WERI-Rb-1 (cell line): Measurements from ENCODE around the gene GOSR2.

ENCODE experiments used
- DNase-seq: peaks from one replicate; pipeline ENCODE4 v3.0.0-alpha.2; 2020
- H3K27ac ChIP-seq: fragments of 250-450 bp; sonication (Bioruptor Pico); 2 replicates; pipeline ENCODE4 v1.5.1; 2020; ENCODE audit warnings: mild to moderate bottlenecking, moderate library complexity
- H3K27me3 ChIP-seq: fragments of 250-450 bp; sonication (Bioruptor Pico); 2 replicates; pipeline ENCODE4 v1.5.1; 2021; ENCODE audit warnings: mild to moderate bottlenecking, low read depth, moderate library complexity; ENCODE audit not compliant: insufficient read depth, severe bottlenecking
- H3K36me3 ChIP-seq: fragments of 250-450 bp; sonication (Bioruptor Pico); 2 replicates; pipeline ENCODE4 v1.5.1; 2020; ENCODE audit warnings: mild to moderate bottlenecking, moderate library complexity
- H3K4me3 ChIP-seq: 2 replicates; pipeline ENCODE4 v1.5.1; 2011; ENCODE audit warnings: low read depth, mild to moderate bottlenecking, control low read depth, low read length
- H3K9me3 ChIP-seq: fragments of 250-450 bp; sonication (Bioruptor Pico); 2 replicates; pipeline ENCODE4 v1.5.1; 2021; ENCODE audit warnings: mild to moderate bottlenecking, moderate library complexity; ENCODE audit not compliant: severe bottlenecking
- TF ChIP-seq, protein P1 (sequence below): IDR thresholded peaks from 2 replicates; pipeline ENCODE4 v1.5.1; 2011; ENCODE audit warnings: low read depth, mild to moderate bottlenecking, control low read depth, inconsistent platforms, low read length

The GOSR2 gene

DNA sequence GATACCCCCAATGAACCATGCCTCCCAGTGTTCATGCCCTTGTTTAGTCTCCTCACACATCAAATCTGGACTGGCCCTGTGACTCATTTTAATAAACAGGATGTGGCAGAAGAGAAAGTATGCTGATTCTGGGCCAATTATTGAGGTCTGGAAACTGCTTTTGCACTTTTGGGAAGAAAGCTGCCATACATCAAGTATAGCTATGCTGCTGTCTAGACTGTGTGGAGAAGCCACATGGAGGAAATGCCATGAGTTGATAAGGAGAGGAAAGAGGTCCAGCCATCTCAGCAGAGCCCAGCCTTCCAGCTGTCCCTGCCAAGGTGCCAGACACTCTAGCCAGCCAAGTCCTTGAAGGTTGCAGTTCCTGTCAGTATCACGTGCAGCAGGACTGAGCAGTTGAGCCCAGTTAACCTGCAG, 39.4 kb downstream of the GOSR2 start:
- H3K27me3 ChIP-seq = no peaks in the 10 kb centered on the region
- peaks cover 9% of the 10 kb centered on the region for H3K36me3 ChIP-seq
- H3K9me3 ChIP-seq = no peaks in the 10 kb centered on the region
- TF ChIP-seq, protein P1, sequence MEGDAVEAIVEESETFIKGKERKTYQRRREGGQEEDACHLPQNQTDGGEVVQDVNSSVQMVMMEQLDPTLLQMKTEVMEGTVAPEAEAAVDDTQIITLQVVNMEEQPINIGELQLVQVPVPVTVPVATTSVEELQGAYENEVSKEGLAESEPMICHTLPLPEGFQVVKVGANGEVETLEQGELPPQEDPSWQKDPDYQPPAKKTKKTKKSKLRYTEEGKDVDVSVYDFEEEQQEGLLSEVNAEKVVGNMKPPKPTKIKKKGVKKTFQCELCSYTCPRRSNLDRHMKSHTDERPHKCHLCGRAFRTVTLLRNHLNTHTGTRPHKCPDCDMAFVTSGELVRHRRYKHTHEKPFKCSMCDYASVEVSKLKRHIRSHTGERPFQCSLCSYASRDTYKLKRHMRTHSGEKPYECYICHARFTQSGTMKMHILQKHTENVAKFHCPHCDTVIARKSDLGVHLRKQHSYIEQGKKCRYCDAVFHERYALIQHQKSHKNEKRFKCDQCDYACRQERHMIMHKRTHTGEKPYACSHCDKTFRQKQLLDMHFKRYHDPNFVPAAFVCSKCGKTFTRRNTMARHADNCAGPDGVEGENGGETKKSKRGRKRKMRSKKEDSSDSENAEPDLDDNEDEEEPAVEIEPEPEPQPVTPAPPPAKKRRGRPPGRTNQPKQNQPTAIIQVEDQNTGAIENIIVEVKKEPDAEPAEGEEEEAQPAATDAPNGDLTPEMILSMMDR = no peak
- DNase-seq = no peak
- no peak overlapping the region for H3K27ac ChIP-seq
- H3K4me3 ChIP-seq = no peak overlapping the region

DNA sequence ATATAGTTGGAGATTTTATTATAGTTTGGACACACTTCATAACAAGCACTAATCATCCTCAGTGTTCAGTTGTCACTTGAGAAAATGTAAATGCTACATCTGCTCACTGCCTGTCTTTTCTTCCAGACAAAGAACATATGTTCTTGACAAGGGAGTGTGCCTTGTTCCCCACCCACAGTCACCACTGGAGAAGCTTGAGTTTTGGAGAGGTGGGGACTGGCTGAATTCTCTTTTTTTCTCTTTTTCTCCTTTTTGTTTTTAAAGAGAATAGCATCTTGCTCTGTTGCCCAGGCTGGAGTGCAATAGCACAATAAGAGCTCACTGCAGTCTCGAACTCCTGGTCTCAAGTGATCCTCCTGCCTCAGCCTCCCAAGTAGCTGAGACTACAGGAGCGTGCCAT, 40.6 kb downstream of the GOSR2 start:
- no peak for DNase-seq
- H3K36me3 ChIP-seq = peaks cover 9% of the 10 kb centered on the region
- no peaks in the 10 kb centered on the region for H3K9me3 ChIP-seq
- H3K27ac ChIP-seq = no peak overlapping the region
- no peak overlapping the region for H3K4me3 ChIP-seq
- TF ChIP-seq, protein P1 = no peak
- no peaks in the 10 kb centered on the region for H3K27me3 ChIP-seq

DNA sequence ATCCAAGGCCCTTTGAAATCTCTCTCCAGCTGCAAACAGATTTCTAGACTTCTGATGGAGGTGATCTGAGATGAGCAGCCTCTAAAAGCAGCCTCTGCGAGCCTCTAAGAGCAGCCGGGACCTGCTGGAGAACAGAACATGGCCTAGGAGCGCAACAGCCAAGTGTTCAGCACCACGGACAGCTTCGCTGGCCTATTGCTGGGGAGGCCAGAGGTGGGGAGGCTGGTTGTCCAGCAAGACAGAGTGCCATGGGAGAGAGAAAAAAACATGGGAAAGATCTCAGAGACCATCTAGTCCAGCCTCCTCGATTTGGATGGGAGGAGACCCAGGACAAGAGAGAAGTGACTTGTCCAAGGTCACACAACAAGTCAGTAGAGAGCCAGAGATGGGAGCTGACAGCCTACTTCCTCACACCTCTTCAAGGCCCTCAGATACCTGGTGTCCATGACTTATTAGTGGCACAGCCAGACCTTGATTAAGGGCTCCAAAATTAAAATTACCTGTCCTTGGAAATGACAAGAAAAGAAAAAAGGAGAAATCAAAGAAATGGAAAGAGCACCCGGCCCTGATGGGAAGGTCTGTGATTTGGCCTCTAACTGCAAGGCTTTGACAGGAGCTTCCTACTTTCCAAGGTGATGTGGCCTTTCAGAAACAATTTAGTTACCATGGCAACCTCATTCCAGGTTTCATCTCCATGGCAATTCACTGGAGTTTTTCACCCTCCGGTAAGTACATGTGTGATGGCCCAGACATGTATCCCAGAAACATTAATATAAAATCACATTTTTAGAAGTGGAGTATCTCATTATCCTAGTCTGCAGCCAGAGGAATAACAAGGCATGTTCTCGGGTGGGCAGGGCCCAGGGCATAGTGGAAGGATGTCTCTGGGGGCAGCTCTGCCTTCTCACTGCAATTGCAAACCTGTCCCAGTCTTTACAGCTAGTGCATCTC, 41.6 kb downstream of the GOSR2 start:
- TF ChIP-seq, protein P1 = no peak
- Histone ChIP-seq H3K27me3 (no peaks in the 10 kb centered on the region), H3K4me3 (no peak overlapping the region), H3K36me3 (peaks cover 9% of the 10 kb centered on the region), H3K27ac (no peak overlapping the region), H3K9me3 (no peaks in the 10 kb centered on the region)
- DNase-seq = no peak

DNA sequence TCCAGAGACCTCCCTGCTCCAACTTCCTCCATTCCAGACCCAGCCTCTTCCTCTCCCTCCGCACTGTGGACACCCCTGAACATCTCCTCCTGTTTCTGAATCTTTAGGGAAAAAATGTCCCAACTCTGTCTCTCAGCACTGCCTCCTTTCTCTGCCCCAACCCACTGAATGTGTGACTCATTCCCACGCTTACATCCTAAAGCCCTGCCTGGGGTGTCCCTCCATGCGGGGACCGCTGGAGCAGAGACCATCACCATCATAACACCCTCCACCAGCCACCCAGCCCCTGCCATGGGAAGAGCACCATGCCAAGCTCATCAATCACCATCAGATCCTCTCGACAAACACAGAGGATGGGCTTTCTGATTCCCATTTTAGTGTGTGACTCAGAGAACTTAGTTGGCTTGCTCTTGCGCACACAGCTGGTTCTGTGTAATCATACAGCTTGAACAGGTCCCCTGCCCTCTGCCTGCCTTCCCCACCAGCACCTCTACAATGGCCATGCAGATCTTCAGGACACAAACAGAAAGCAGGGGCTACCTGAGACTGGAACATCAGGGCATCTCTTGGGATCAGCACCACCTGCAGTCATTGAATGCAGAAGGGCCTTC, 45.4 kb downstream of the GOSR2 start:
- H3K9me3 ChIP-seq = no peaks in the 10 kb centered on the region
- no peak overlapping the region for H3K27ac ChIP-seq
- no peak overlapping the region for H3K4me3 ChIP-seq
- H3K36me3 ChIP-seq = peaks cover 3% of the 10 kb centered on the region
- TF ChIP-seq, protein P1 = no peak
- H3K27me3 ChIP-seq = no peaks in the 10 kb centered on the region
- no peak for DNase-seq

DNA sequence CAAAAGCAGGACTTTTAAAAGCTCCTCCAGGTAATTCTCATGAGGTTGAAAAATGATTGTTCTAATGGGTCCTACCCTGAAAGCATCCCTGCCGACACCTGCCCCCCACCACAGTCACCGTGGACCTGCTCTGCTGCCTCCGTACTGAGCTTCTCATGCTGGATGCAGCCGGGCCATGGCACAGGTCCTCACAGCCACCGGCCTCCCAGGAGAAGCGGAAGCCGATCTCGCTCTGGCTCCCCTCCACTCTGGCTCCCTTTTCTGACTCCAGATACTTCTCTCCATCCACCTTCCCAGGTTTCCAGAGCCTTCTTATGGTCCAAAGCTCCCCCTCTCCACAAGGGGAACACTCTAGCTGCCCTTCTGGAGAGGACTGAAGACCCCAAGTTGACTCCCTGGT, 45.9 kb downstream of the GOSR2 start:
- Histone ChIP-seq H3K27ac (no peak overlapping the region), H3K27me3 (no peaks in the 10 kb centered on the region)

More for the DNA sequence above, 45.9 kb downstream of the GOSR2 start:
- TF ChIP-seq, protein P1 = no peak
- H3K4me3 ChIP-seq = no peak overlapping the region
- H3K36me3 ChIP-seq = peaks cover 3% of the 10 kb centered on the region
- no peaks in the 10 kb centered on the region for H3K9me3 ChIP-seq
- no peak for DNase-seq
